NCI-H128 (cell line): ENCODE data around the gene AP1S2.
"Not testable (repeated sequence)": the region's sequence is repeated elsewhere in the genome, so short reads cannot be mapped to it uniquely, and the experiment has no call there.

Source experiments
- DNase-seq: peaks from one replicate; lab custom pipeline; 2025; ENCODE audit not compliant: unreplicated experiment; lab: John Stamatoyannopoulos, UW

Gene AP1S2

DNA sequence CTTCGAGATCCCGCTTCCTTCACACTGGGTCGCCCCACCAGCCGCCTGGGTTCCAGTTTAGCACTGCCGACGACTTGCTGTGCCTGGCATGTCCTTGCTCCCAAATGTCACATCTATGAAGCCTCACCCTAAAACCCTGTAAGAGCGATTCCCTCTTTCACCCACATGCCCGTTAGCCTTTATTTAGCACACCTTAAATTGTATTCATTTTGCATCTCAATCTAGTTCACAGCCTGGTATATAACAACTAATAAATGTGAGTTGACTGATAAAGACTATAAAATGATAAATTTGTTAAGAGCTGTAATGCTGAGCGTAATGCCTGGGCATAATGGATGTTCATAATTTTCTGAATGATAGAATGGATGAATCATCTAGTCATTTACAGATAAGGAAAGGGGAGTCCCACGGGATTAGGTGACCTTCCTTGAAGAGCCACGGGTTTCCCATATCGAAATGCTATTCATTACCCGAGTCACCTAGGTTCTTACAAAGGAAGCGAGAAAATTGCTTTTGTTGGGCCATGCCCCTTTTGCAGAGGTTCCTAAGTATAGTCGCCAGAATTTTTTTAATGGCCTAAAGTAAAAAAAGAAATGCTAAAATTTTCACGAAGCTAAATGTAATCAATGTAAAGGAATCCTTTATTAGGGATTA is 1.1 kb upstream of the AP1S2 start:
- DNase-seq, result no peak

DNA sequence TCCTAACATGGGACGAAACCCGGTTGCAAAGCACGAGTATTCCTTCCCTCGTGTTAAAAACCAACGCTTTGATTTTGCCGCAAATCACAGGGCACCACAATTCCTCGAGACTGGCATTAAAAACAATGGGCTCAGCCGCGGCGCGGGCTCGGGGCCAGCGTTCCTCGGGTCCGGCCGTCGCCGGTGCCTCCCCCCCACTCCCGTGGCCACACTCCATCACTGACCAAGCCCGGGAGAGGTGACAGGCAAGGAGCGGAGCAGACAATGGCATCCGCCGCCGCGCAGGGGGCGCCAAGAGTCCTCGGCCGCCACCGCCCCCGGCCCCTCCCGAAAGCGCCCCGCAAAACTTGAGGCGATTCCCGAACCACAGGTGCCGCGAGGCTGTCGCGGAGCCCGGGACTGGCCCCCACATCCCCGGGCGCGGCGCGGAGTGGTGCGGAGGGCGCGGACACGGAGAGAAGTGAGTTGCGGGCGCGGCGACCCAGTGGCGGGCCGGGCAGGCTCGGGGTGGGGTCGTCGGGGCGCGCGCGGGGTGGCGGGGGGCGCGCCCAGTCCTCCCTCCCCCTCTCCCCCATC is 445 bp downstream of the AP1S2 start:
- no peak for DNase-seq

GRCh38 chrX:15853586-15854079 is 980 bp downstream of the AP1S2 start:
- DNase-seq, result no peak

GRCh38 chrX:15849555-15849954 is 5.1 kb downstream of the AP1S2 start:
- DNase-seq, result no peak

- no peak for DNase-seq
Observed at GRCh38 chrX:15848576-15848975, 6.0 kb downstream of the AP1S2 start.

DNA sequence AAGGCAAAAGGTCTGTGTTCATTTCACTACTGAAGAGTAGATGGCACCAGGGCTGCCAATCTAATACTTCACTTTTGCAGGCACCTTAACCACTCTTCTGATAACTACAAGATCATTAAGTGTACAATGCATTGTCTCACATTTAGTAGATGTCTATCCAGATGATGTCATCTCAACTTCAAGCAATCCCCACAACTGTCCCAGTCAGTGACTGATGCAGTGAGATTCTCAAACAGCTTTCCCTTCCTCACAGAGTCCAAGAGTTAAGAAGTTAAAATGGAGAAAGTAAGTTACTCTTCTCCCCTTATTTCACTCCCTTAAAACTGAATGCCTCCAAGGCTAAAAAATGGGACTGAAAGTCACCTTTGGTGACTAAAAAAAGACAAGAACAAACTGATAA is 10.7 kb downstream of the AP1S2 start:
- DNase-seq, result no peak

GRCh38 chrX:15841853-15842516 is 12.6 kb downstream of the AP1S2 start:
- DNase-seq, result no peak

DNA sequence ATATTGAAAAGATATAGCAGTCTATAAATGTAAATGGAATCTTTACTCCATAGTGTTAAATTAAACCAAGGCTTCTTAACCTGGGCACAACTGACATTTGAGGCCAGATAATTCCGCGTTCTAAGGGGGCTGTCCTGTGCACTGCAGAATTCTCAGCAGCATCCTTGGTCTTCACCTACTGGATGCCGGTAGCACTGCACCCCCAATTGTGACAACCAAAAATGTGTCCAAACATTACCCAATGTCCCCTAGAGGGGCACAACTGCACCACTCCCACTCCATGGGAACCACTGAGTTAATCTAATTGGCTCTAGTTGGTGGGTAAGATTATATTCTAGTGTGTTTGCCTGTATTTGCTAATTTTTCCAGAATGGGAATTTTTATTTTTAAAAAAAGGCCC is 16.6 kb downstream of the AP1S2 start:
- DNase-seq, result no peak

DNA sequence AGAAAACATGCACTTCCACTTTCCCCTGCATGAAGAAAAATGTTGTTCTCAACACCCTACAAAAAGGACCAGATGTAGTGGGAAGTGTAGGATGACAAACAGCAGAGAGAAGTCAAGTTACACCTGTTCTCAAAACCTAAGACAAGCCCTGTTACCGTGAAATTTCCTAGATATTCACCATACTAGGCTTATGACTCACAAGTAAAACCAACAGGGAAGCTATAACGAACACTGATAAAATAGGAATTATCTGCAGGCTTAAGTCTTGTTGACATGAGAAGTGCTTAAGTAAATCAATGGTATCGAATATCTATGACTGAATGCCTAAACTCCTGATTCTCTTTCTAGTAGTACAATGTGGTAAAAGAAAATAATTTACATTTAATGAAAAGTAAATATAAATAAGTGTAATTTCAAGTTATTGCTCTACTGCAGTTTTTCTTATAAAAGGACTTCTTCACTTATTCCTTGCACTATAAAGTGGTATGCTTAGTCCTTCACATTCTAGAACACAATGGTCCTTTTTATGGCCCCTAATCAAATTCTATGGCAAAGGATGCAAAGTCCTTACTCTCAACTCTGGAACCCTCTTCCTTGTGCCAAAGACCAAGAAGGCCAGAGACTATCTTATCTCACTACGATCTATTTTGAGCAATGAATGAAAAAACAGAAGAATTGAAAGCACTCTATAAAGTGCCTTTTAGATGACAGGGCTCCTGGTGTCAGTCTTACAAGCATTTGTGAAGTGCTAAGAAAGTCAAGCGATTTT is 19.6 kb downstream of the AP1S2 start:
- DNase-seq, result no peak

DNA sequence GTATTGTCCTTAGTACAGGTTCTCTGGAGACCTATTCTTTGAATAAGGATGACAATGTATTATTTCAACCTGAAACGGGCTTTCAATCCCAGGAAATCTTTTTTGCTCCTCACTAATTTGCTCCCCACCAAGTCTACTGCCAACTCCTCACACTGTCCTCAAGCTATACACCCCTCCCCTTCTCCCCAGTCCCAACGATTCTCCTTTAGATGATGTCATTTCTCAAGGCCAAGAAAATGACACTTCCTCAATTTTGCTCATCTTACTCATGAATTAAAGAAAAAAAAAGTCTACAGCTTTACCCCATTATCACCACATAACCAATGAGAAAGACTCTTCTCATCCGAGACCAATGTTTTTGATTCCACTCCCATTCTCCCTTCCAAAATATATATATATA is 20.6 kb downstream of the AP1S2 start:
- DNase-seq, result no peak

DNA sequence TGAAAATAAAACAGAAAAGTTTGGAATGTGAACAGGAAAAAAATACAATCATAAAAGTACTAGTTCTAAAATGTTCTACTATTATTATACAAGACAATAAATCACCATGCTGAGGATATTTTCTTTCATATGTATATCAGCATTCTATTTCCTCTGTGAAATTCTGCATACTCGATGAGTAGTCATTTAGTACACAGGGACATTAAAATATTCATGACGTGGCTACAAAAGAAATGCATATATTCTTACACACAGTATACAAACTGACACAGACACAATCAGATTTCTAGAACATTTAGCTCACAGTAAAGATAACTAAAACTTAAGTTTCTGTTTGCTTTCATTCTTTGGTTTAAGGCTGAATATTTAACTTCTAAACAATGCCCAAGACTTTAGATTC is 23.3 kb downstream of the AP1S2 start:
- DNase-seq, result not testable (repeated sequence)

GRCh38 chrX:15829217-15829616 is 25.4 kb downstream of the AP1S2 start:
- DNase-seq, result no peak

DNA sequence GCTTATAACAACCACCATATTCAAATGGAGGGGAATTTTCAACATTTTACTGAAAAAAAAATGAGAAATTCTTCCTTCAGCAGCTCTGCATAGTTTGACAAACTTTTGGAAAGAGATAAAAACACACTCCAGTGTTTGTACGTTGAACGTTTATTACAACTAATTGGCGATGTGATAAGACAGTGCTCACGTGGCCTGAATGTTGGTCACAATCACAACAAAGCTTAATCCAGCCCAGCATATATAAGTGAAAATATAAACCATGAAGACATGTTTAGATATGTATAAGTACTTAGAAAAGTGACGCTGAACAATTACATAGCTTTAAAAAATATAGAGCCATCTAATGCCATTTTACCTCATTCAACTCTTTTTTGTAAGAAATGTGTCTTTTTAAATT is 28.7 kb downstream of the AP1S2 start:
- DNase-seq, result no peak

DNA sequence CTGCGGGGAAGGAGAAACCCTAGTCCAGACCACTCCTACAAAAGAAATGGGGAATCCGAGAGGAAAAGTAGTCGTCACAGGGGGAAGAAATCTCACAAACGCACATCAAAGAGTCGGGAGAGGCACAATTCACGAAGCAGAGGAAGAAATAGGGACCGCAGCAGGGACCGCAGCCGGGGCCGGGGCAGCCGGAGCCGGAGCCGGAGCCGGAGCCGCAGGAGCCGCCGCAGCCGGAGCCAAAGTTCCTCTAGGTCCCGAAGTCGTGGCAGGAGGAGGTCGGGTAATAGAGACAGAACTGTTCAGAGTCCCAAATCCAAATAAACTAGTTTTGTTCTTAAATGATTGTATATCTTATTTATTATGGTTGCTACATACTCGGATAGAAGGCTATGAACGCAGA is 31.7 kb downstream of the AP1S2 start:
- no peak for DNase-seq

- DNase-seq, result no peak
Observed at GRCh38 chrX:15820106-15821073, 34.2 kb downstream of the AP1S2 start.

- DNase-seq, result no peak
Observed at GRCh38 chrX:15816886-15817285, 37.7 kb downstream of the AP1S2 start.

- DNase-seq, result no peak
Observed at GRCh38 chrX:15816438-15816809, 38.2 kb downstream of the AP1S2 start.

DNA sequence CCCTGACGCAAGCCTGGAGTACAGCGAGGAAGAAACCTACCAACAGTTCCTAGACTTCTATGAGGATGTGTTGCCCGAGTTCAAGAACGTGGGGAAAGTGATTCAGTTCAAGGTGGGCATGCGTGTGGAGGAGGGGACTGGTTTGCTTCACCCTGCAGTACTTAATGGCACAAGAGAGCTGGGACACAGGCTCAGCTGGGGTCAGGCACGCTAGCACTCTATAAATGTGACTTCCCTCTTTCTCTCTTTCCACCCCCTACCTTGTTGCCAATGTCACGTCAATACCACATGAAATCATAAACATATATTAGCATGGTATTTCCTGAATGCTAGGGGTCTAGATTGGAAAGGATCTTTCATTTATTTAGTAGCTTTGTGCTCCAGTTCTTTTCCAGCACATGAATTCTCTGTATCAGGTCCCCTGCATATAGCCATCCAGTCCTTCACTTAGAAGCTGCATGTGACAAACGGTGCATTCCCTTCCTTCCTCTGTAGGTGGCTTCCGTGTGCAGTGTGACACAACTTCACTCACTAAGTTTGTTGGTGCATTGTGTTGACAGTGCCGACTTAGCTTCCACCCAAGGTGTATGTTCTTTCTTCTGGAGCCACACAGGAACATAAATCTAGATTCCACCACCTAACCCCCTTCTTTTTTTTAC is 38.7 kb downstream of the AP1S2 start:
- DNase-seq, result no peak

GRCh38 chrX:15814771-15815365 is 39.7 kb downstream of the AP1S2 start:
- no peak for DNase-seq

GRCh38 chrX:15813416-15813815 is 41.2 kb downstream of the AP1S2 start:
- DNase-seq, result no peak
